Measurements from ENCODE around the gene CA7. TPM values are rescaled to one million over a fixed set of nuclear protein-coding genes. Genes with fewer than 3 reads are reported as not detected.

CA7 gene
- polyA plus RNA-seq, 1 donor from 2014 or later, result not detected

DNA sequence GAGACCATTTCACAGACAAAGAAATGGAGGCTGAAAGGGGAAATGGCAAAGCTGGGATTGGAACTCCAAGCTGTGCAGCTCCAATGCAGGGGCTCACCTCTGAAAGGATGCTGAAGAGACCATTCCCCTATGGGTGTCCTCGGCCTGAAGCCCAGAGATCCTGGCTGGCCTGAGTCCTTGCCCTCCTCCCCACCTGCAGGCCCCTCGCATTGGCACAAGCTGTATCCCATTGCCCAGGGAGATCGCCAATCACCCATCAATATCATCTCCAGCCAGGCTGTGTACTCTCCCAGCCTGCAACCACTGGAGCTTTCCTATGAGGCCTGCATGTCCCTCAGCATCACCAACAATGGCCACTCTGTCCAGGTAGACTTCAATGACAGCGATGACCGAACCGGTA is 2.6 kb downstream of the CA7 start:
- Histone ChIP-seq H3F3A (ENCODE audit: insufficient read depth, low read length, poor library complexity, severe bottlenecking) (no peaks in the 10 kb centered on the region), H3K27me3 (ENCODE audit: insufficient read depth, low read depth, low read length) (peaks cover 47% of the 10 kb centered on the region), H3K4me3 (ENCODE audit: low read length) (no peak overlapping the region), H3K9me3 (ENCODE audit: low read length) (no peaks in the 10 kb centered on the region), H3K9me2 (ENCODE audit: insufficient read depth, low read length) (no peaks in the 10 kb centered on the region), H2AFZ (ENCODE audit: low read depth, low read length) (no peak overlapping the region), H3K36me3 (ENCODE audit: insufficient read depth, low read length) (no peaks in the 10 kb centered on the region), H3K79me2 (replicated peaks; ENCODE audit: insufficient read depth, low read length) (no peaks in the 10 kb centered on the region), H3K9ac (ENCODE audit: low read length) (no peak overlapping the region), H3K27ac (ENCODE audit: low read length) (no peak overlapping the region), H4K20me1 (ENCODE audit: insufficient read depth) (no peaks in the 10 kb centered on the region), H3K4me2 (ENCODE audit: low read length) (no peak overlapping the region)
- TF ChIP-seq REST (IDR thresholded peaks at IDR 0.05; ENCODE audit: borderline replicate concordance), result no peak
- TF ChIP-seq MXI1 (conservative IDR thresholded peaks at IDR 0.05; ENCODE audit: poor library complexity, severe bottlenecking), result no peak
- no peak for TF ChIP-seq EZH2 (IDR thresholded peaks at IDR 0.05; ENCODE audit: borderline replicate concordance, insufficient read depth, low read length, poor library complexity, severe bottlenecking)
- TF ChIP-seq SMC3 (conservative IDR thresholded peaks at IDR 0.05; ENCODE audit: poor library complexity), result no peak

GRCh38 chr16:66847533-66848067 is 3.4 kb downstream of the CA7 start:
- Histone ChIP-seq H3K27ac (ENCODE audit: low read length) (no peak overlapping the region), H2AFZ (ENCODE audit: low read depth, low read length) (no peak overlapping the region), H3K4me3 (ENCODE audit: low read length) (no peak overlapping the region), H3K4me2 (ENCODE audit: low read length) (no peak overlapping the region), H3K36me3 (ENCODE audit: insufficient read depth, low read length) (no peaks in the 10 kb centered on the region), H3F3A (ENCODE audit: insufficient read depth, low read length, poor library complexity, severe bottlenecking) (no peaks in the 10 kb centered on the region), H3K9ac (ENCODE audit: low read length) (no peak overlapping the region), H3K9me3 (ENCODE audit: low read length) (no peaks in the 10 kb centered on the region), H3K79me2 (replicated peaks; ENCODE audit: insufficient read depth, low read length) (no peaks in the 10 kb centered on the region), H3K9me2 (ENCODE audit: insufficient read depth, low read length) (no peaks in the 10 kb centered on the region), H3K27me3 (ENCODE audit: insufficient read depth, low read depth, low read length) (peaks cover 47% of the 10 kb centered on the region), H4K20me1 (ENCODE audit: insufficient read depth) (no peaks in the 10 kb centered on the region)
- TF ChIP-seq EZH2 (IDR thresholded peaks at IDR 0.05; ENCODE audit: borderline replicate concordance, insufficient read depth, low read length, poor library complexity, severe bottlenecking) (no peak), CTCF (IDR thresholded peaks at IDR 0.05; ENCODE audit: poor library complexity, severe bottlenecking) (no peak), REST (IDR thresholded peaks at IDR 0.05; ENCODE audit: borderline replicate concordance) (no peak), EP300 (conservative IDR thresholded peaks at IDR 0.05; ENCODE audit: poor library complexity, severe bottlenecking) (no peak), MXI1 (conservative IDR thresholded peaks at IDR 0.05; ENCODE audit: poor library complexity, severe bottlenecking) (no peak), POLR2AphosphoS5 (IDR thresholded peaks at IDR 0.05) (no peak), TAF1 (IDR thresholded peaks at IDR 0.05; ENCODE audit: low read depth) (no peak), RAD21 (conservative IDR thresholded peaks at IDR 0.05) (no peak), SMC3 (conservative IDR thresholded peaks at IDR 0.05; ENCODE audit: poor library complexity) (no peak)
